SK-N-SH treated with all-trans-retinoic acid at 6 μM for 48 hours (cell line): ENCODE data around the gene GRIN1.

Source experiments
- ZFP3 ChIP-seq: fragments of 250-450 bp; sonication (Bioruptor Pico); IDR thresholded peaks from 2 replicates; pipeline ENCODE4 v1.5.0; 2020; ENCODE audit warnings: mild to moderate bottlenecking, moderate library complexity
- ZNF565 ChIP-seq: fragments of 450-650 bp; formaldehyde crosslinking; conservative IDR thresholded peaks from 2 replicates; pipeline ENCODE4 v1.5.0; 2020; ENCODE audit warnings: low read depth, mild to moderate bottlenecking, moderate library complexity

- no peak for TF ChIP-seq ZNF565 (CRISPR knock-in tag)
- no peak for TF ChIP-seq ZFP3 (CRISPR knock-in tag)
Observed at GRCh38 chr9:137167277-137167746, 28.4 kb downstream of the GRIN1 start.
